ENCODE results near the gene PXT1.
A peak's percentile ranks its signal among the peaks of the same experiment; 100 is the strongest.
"Not testable (repeated sequence)": the region's sequence is repeated elsewhere in the genome, so short reads cannot be mapped to it uniquely, and the experiment has no call there.

The PXT1 gene, protein sequence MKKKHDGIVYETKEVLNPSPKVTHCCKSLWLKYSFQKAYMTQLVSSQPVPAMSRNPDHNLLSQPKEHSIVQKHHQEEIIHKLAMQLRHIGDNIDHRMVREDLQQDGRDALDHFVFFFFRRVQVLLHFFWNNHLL

DNA sequence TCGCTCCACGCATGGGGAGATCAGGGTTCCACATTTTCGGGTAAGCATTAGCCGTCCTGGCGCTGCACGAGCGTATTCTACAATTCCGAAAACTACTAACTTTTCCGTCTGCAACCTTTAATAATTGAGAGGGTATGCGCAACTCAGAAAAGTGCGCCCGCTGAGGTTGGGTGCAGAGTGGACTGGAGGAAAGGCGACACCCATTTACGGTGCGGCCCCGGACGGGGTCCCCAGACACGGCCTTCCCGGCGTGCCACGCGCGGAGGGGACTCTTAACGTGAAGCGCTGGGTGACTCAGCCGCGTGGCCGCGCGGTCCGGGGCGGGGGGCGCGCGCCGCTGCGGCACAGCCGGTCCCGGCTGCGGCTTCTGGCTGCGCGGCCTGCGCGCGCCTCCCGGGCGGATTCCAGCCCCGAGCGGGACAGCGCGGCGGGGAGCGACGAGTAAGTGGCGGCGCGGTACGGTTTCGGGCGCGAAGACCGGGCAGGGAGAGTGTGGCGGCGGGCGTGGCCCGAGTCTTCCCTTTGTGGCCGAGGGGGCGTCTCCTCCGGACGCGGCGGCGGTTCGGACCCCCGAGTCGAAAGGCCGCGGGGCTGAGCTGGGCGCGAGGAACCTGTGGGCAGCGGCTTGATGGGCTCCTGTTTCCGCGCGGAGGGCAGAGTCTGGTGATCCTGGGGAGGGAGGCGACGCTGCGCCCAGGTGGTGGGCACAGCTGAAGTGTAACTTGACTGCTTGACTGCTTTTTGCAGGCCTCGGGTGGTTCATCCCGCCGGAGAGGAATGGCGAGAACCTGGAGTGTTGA is at the start of gene PXT1, which contains the start of gene KCTD20:
PXT1 (minus strand) TSS at position 184 of the 800 bp plus-strand sequence. CDS start 16,772 bp downstream, outside the sequence.
KCTD20 (plus strand) TSS at position 330 of the 800 bp plus-strand sequence. CDS start 27,098 bp downstream, outside the sequence.
- peak; percentile 50 to 79 (median 68) for DNase-seq

DNA sequence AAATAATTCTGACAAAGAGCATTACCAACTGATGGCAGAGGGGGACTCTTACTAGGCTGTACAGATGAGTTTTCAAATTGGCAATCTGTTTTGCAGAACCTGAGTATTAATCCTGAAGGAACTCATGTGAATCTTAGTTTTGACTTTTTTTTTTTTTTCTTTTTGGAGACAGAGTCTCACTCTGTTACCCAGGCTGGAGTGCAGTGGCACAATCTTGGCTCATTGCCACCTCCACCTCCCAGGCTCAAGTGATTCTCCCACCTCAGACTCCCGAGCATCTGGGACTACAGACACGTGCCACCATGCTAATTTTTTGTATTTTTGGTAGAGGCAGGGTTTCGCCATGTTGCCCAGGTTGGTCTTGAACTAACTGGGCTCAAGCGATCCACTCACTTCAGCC is 49.4 kb upstream of the PXT1 start:
- DNase-seq, result no peak

DNA sequence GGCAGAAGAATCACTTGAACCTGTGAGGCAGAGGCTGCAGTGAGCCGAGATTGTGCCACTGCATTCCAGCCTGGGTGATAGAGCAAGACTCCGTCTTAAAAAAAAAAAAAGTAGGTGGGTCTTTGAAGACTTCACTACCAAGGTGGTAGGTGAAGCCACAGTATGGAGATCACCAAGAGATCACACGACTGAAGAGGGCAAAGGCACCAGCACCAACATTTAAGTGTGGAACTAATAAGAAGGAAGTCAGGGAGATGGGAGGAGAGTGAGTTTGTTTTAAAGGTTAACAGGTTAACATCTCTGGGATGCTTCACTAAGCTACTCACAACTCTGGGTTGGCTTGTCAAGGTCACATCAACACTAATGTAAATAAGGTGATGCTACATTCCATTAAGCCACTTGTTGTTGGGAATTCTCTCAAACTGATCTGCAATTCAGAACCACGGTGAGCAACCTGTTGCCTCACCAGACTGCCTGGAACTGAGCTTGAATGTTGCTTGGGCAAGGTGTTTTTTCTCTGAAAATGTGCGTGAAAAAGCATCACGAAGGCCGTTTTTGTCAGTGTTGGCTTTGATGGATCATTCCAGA is 48.8 kb upstream of the PXT1 start:
- DNase-seq, result no peak

DNA sequence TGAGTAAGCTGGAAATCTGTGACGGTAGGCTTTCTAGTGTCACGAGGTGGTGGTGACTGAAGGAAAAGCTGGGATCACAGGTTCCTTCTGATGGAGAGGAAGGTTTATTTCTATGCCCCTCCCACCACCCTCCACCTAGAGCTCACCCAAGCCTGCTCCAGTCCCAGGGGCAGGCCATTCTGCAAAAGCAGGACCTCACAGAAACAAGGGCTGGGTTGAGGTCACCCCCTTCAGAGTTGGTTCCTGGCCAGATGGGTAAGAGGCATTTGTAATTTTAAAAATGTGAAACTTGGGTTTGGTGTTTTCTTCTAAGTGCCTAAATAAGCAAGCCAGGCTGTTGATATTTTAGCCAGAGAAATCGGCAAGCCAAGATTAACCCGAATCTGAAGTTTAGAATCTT is 46.8 kb upstream of the PXT1 start:
- DNase-seq, result no peak

- DNase-seq, result no peak
Measured at GRCh38 chr6:36488221-36488620, 45.6 kb upstream of the PXT1 start.

DNA sequence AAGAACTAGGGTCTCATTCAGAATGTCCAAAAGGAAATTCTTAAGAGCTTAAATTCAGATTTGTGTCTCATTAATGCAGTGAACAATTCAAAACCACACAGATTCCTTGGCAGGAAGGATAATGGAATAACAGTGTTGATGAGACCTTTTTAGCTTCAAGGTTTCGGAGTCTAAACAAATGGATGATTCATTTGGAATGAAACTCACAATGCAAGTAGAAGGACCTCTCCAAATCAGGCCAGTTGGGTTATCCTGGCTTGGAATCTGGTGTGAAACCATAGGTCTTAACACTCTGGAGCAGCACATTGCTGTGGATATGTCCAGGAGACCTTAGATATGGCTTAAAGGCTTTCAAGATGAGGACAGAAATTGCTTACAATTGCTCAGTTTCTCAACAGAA is 45.0 kb upstream of the PXT1 start:
- no peak for DNase-seq

GRCh38 chr6:36484736-36485135 is 42.1 kb upstream of the PXT1 start:
- DNase-seq, result no peak

DNA sequence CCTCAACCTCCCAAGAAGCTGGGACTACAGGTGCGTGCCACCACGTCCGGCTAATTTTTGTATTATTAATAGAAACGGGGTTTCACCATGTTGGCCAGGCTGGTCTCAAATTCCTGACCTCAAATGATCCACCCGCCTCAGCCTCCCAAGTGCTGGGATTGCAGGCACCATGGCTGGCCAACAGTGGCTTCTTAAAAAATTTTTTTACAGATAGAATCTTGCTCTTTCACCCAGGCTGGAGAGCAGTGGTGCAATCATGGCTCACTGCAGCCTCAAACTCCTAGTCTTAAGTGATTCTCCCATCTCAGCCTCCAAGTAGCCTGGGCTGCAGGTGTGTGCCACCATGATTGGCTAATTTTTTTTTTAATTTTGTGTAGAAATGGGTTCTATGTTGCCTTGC is 40.7 kb upstream of the PXT1 start:
- DNase-seq, result not testable (repeated sequence)

- DNase-seq, result no peak
Measured at GRCh38 chr6:36479256-36479655, 36.6 kb upstream of the PXT1 start.

- DNase-seq, result no peak
Measured at GRCh38 chr6:36478051-36478526, 35.4 kb upstream of the PXT1 start.

DNA sequence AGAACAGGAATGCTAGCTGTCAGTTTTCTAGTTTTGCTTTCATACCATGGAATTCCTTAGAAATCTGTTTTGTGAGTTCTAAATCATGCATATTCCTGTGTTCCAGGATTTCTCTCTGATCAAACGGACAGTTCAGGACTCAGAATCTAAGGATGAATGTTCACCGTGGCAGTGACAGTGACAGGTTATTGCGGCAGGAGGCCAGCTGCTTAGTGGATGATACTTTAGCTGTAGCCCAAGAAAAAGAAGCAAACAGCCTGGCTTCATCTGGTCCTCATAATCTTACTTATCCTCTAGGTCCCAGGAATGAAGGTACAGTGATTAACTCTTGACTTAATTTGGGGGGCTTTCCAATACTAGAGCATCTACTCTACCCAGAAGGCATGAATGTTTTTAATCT is 27.3 kb upstream of the PXT1 start:
- DNase-seq, result no peak

DNA sequence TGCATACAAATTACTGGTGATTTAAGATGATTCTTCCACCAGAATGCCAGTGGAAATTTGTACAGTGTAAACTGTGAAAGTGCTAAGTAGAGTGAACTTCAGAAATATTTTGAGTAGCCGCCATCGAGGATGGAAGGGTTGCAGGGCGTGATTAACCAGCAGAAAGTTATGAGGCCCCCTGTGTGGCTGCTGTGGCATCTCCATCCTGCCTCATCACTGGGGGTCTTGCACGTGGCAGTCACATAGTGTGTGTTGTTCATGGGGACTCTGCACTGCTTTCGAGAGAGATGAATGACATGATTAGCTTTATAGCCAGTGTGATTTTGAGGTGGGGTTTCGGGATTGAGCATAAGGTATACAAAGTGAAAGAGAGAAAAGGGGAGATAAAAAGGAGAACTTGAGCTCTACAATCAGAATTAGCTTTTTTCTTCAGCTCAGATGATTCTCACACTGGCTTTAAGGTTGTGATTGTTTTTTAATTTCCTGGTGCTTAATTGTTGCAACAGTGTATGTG is 26.6 kb upstream of the PXT1 start:
- no peak for DNase-seq

GRCh38 chr6:36467625-36468024 is 25.0 kb upstream of the PXT1 start:
- no peak for DNase-seq

- no peak for DNase-seq
Measured at GRCh38 chr6:36464233-36464632, 21.6 kb upstream of the PXT1 start.

- no peak for DNase-seq
Measured at GRCh38 chr6:36463676-36464075, 21.0 kb upstream of the PXT1 start.

DNA sequence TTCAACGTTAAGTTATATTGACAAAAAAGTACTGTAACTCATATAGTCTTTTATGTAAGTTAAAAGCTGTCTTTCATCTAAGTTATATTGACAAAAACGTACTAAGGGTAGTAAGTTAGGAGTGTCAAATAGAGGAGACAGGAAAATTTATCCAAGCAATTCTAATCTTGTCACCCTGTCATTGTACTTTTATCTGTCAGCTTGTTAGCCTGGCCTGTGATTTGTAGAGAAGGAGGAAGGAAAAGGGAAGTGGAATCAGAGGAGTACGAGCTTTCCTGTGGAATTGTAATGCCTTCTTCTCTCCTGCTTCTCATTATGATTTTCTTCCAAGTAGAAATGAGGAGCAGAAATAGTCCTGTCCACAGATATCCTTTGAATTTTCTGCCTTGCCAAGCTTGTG is 19.0 kb upstream of the PXT1 start:
- DNase-seq, result no peak

DNA sequence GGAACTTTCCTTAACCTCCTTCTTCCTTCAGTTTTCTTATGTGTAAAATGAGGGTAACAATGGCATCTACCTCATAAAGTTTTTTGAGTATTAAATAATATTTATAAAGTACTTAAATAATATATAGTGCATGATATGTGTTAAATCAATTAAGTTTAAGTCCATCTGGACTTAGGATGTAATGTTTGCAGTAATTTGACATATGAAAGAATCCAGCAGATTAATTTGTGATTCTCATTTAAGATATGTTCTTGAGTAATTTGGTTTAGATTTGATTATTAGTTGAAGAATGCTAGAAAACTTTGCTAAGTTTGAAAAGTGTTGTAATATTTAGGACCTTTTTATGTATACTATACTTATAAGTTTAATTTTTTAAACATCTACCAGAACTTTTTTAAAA is 18.3 kb upstream of the PXT1 start:
- DNase-seq, result no peak

- no peak for DNase-seq
Measured at GRCh38 chr6:36459501-36459900, 16.8 kb upstream of the PXT1 start.

GRCh38 chr6:36455486-36456027 is 12.9 kb upstream of the PXT1 start:
- DNase-seq, result no peak

- DNase-seq, result not testable (repeated sequence)
Measured at GRCh38 chr6:36452897-36453296, 10.2 kb upstream of the PXT1 start.

DNA sequence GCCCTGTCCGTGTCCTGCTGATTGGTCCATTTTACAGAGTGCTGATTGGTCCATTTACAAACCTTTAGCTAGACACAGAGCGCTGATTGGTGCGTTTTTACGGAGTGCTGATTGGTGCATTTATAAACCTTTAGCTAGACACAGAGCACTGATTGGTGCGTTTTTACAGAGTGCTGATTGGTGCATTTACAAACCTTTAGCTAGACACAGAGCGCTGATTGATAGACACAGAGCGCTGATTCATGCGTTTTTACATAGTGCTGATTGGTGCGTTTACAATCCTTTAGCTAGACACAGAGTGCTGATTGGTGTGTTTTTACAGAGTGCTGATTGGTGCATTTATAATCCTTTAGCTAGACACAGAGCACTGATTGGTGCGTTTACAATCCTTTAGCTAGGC is 6.5 kb upstream of the PXT1 start:
- DNase-seq, result not testable (repeated sequence)

- DNase-seq, result no peak
Measured at GRCh38 chr6:36445621-36446020, 3.0 kb upstream of the PXT1 start.

GRCh38 chr6:36444470-36444869 is 1.8 kb upstream of the PXT1 start:
- no peak for DNase-seq
